SU-DHL-6 (cell line): Measurements from ENCODE around the gene BRD2.

ENCODE experiments used
- H2AFZ ChIP-seq: fragments of 200-600 bp; sonication (generic); 2 replicates; pipeline ENCODE4 v1.6.1; 2014; ENCODE audit warnings: low read depth, mild to moderate bottlenecking, moderate library complexity, mixed read lengths, antibody characterized with exemption, low read length; ENCODE audit not compliant: severe bottlenecking
- H3F3A ChIP-seq: fragments of 200-600 bp; shearing (Covaris generic); 2 replicates; pipeline ENCODE4 v1.6.0; 2016; ENCODE audit warnings: antibody characterized with exemption, mild to moderate bottlenecking; ENCODE audit not compliant: insufficient read depth
- H3K27ac ChIP-seq: fragments of 200-600 bp; sonication (generic); 2 replicates; pipeline ENCODE4 v1.5.1; 2016; ENCODE audit warnings: low read depth, mild to moderate bottlenecking, low read length, moderate library complexity, mixed read lengths
- H3K27me3 ChIP-seq: fragments of 200-600 bp; sonication (generic), shearing (Covaris generic); 2 replicates; pipeline ENCODE4 v1.6.0; 2014; ENCODE audit warnings: mild to moderate bottlenecking, low read length
- H3K36me3 ChIP-seq: fragments of 200-600 bp; sonication (generic); 2 replicates; pipeline ENCODE4 v1.6.1; 2014; ENCODE audit warnings: mild to moderate bottlenecking, low read length, mixed read lengths
- H3K4me2 ChIP-seq: fragments of 300-600, 200-600 bp; shearing (Covaris generic), sonication (generic); 2 replicates; pipeline ENCODE4 v1.6.0; 2014; ENCODE audit warnings: low read length, low read depth, mild to moderate bottlenecking; ENCODE audit not compliant: poor library complexity, severe bottlenecking
- H3K4me3 ChIP-seq: fragments of 200-600 bp; sonication (generic); 2 replicates; pipeline ENCODE4 v1.5.1; 2014; ENCODE audit warnings: antibody characterized with exemption, low read length, mild to moderate bottlenecking, mixed read lengths; ENCODE audit not compliant: insufficient read depth, poor library complexity, severe bottlenecking
- H3K79me2 ChIP-seq: fragments of 200-600 bp; sonication (generic); 2 replicates; pipeline ENCODE4 v1.6.1; 2014; ENCODE audit warnings: mild to moderate bottlenecking, low read length, moderate library complexity; ENCODE audit not compliant: insufficient read depth
- H3K9ac ChIP-seq: fragments of 200-600 bp; sonication (generic); 2 replicates; pipeline ENCODE4 v1.7.0; 2014; ENCODE audit warnings: mild to moderate bottlenecking, low read length
- H3K9me2 ChIP-seq: fragments of 200-600 bp; sonication (generic); replicated peaks from 2 replicates; pipeline ENCODE4 v1.6.1; 2014; ENCODE audit warnings: low read length; ENCODE audit not compliant: insufficient read depth
- H3K9me3 ChIP-seq: fragments of 200-600 bp; sonication (generic); 2 replicates; pipeline ENCODE4 v1.6.1; 2014; ENCODE audit warnings: low read length, mixed read lengths; ENCODE audit not compliant: insufficient read depth
- H4K20me1 ChIP-seq: fragments of 200-600 bp; sonication (generic); 2 replicates; pipeline ENCODE4 v1.6.1; 2014; ENCODE audit warnings: low read depth, mild to moderate bottlenecking, antibody characterized with exemption, low read length, moderate library complexity, mixed read lengths
- CTCF ChIP-seq: fragments of 200-600 bp; sonication (generic); IDR thresholded peaks from one replicate; pipeline ENCODE4 v1.5.1; 2017; ENCODE audit warnings: antibody characterized with exemption, mild to moderate bottlenecking, low read length, moderate library complexity; ENCODE audit not compliant: insufficient read depth, poor library complexity, severe bottlenecking
- EZH2phosphoT487 ChIP-seq: fragments of 200-600 bp; sonication (generic), shearing (Covaris generic); conservative IDR thresholded peaks from 2 replicates; pipeline ENCODE4 v1.6.1; 2018; ENCODE audit warnings: mild to moderate bottlenecking, antibody characterized with exemption, low read length, moderate library complexity, mixed read lengths

Gene BRD2

GRCh38 chr6:33000055-33000454, 31.7 kb downstream of the BRD2 start:
- Histone ChIP-seq H3K27me3 (no peaks in the 10 kb centered on the region), H3K9me2 (no peaks in the 10 kb centered on the region), H2AFZ (peak overlapping the region; percentile 22), H3K79me2 (no peaks in the 10 kb centered on the region), H3K9ac (no peak overlapping the region), H3K9me3 (no peaks in the 10 kb centered on the region), H3K4me3 (no peak overlapping the region), H3K27ac (no peak overlapping the region), H3K4me2 (no peak overlapping the region), H3K36me3 (no peaks in the 10 kb centered on the region), H4K20me1 (no peaks in the 10 kb centered on the region), H3F3A (0 out of 2 replicates have a peak, but pooled peaks cover 3% of the 10 kb centered on the region)
- TF ChIP-seq EZH2phosphoT487 (no peak), CTCF (peak; percentile 79)

GRCh38 chr6:33001685-33002084, 33.3 kb downstream of the BRD2 start:
- H3K36me3 ChIP-seq, result no peaks in the 10 kb centered on the region
- 0 out of 2 replicates have a peak, but pooled peaks cover 3% of the 10 kb centered on the region for H3F3A ChIP-seq
- no peak overlapping the region for H2AFZ ChIP-seq
- no peaks in the 10 kb centered on the region for H3K27me3 ChIP-seq
- H4K20me1 ChIP-seq, result no peaks in the 10 kb centered on the region
- no peaks in the 10 kb centered on the region for H3K9me2 ChIP-seq
- no peak overlapping the region for H3K4me2 ChIP-seq
- H3K9me3 ChIP-seq, result no peaks in the 10 kb centered on the region
- H3K27ac ChIP-seq, result no peak overlapping the region
- H3K79me2 ChIP-seq, result no peaks in the 10 kb centered on the region
- no peak overlapping the region for H3K4me3 ChIP-seq
- no peak for TF ChIP-seq EZH2phosphoT487
- TF ChIP-seq CTCF, result no peak
- no peak overlapping the region for H3K9ac ChIP-seq

- Histone ChIP-seq H3F3A (0 out of 2 replicates have a peak, but pooled peaks cover 3% of the 10 kb centered on the region), H3K9me3 (no peaks in the 10 kb centered on the region), H3K4me3 (no peak overlapping the region), H2AFZ (no peak overlapping the region), H3K36me3 (no peaks in the 10 kb centered on the region), H3K27ac (no peak overlapping the region), H3K4me2 (no peak overlapping the region), H3K9ac (no peak overlapping the region), H3K9me2 (no peaks in the 10 kb centered on the region), H3K79me2 (peaks cover 5% of the 10 kb centered on the region; the same call in 1 of the 2 replicates), H4K20me1 (no peaks in the 10 kb centered on the region), H3K27me3 (no peaks in the 10 kb centered on the region)
- TF ChIP-seq CTCF (no peak), EZH2phosphoT487 (no peak)
Observed at GRCh38 chr6:33004940-33005339, 36.5 kb downstream of the BRD2 start.
